GM12878 (cell line): ENCODE results near the gene PASK.

Source experiments
- CTCF ChIP-seq, 3 experiments: IDR thresholded peaks in 2 of 3; conservative IDR thresholded peaks in 1 of 3; 2 replicates each; pipeline ENCODE4 v1.5.1; 2011; ENCODE audit warnings: low read depth in 3 of 3, low read length in 3 of 3, mild to moderate bottlenecking in 3 of 3, control low read depth in 2 of 3, moderate library complexity in 2 of 3, inconsistent platforms in 1 of 3, mixed read lengths in 1 of 3; ENCODE audit not compliant: control insufficient read depth in 2 of 3, insufficient read depth in 1 of 3; ENCODE audit errors: extremely low read depth in 1 of 3
- ELK1 ChIP-seq: IDR thresholded peaks from 2 replicates; pipeline ENCODE4 v1.6.1; 2012; ENCODE audit warnings: low read depth, low read length, improper control_type of control experiment
- EP300 ChIP-seq, 2 experiments: fragments of 150-350 bp in 1 of 2; IDR thresholded peaks; 2 replicates each; pipeline ENCODE4 v1.6.1; 2011 to 2012; ENCODE audit warnings: low read depth in 2 of 2, low read length in 2 of 2, borderline replicate concordance in 1 of 2, improper control_type of control experiment in 1 of 2, inconsistent platforms in 1 of 2; ENCODE audit not compliant: control insufficient read depth in 1 of 2
- EZH2 ChIP-seq: IDR thresholded peaks from 2 replicates; pipeline ENCODE4 v1.6.1; 2012; ENCODE audit warnings: low read depth, mild to moderate bottlenecking, control low read depth, inconsistent platforms, low read length, borderline replicate concordance; ENCODE audit not compliant: control insufficient read depth
- NRF1 ChIP-seq: conservative IDR thresholded peaks from 2 replicates; pipeline ENCODE4 v1.6.1; 2011; ENCODE audit warnings: mild to moderate bottlenecking, low read depth, low read length, improper control_type of control experiment
- POLR2A ChIP-seq: IDR thresholded peaks from 2 replicates; pipeline ENCODE4 v1.6.1; 2011; ENCODE audit warnings: low read depth, mild to moderate bottlenecking, low read length
- SMARCA5 ChIP-seq: fragments of 450-650 bp; IDR thresholded peaks from 2 replicates; pipeline ENCODE4 v1.6.1; 2017; ENCODE audit warnings: mild to moderate bottlenecking
- ZNF217 ChIP-seq: fragments of 450-650 bp; IDR thresholded peaks from 2 replicates; pipeline ENCODE4 v1.6.1; 2017; ENCODE audit warnings: antibody characterized with exemption, mild to moderate bottlenecking

GRCh38 chr2:241064008-241064801 is 85.1 kb downstream of the PASK start:
- TF ChIP-seq NRF1 (no peak), EP300 (IDR thresholded peaks at IDR 0.05; ENCODE audit: borderline replicate concordance in 1 of 2, control insufficient read depth in 1 of 2, low read depth in 2 of 2, low read length in 2 of 2) (no peak), ZNF217 (no peak), CTCF (IDR thresholded peaks at IDR 0.05 in 2 of 3, conservative IDR thresholded peaks at IDR 0.05 in 1 of 3; ENCODE audit: control insufficient read depth in 2 of 3, extremely low read depth in 1 of 3, insufficient read depth in 1 of 3, low read depth in 3 of 3, low read length in 3 of 3) (no peak), POLR2A (no peak), SMARCA5 (no peak), EZH2 (no peak), ELK1 (no peak)
